Fibroblast of the aortic adventitia (primary cell): ENCODE data around the gene FBXL20. TPM values are rescaled to one million over a fixed set of nuclear protein-coding genes. Genes with fewer than 3 reads are reported as not detected.

Source experiments
- DNase-seq: peaks from one replicate; pipeline ENCODE4 v3.0.0-alpha.2; 2010; ENCODE audit warnings: low read depth
- H3K4me3 ChIP-seq: 2 replicates; pipeline ENCODE4 v1.5.1; 2011; ENCODE audit warnings: low read depth, mild to moderate bottlenecking, control low read depth, low read length, moderate library complexity
- CTCF ChIP-seq: IDR thresholded peaks from 2 replicates; pipeline ENCODE4 v1.5.1; 2011; ENCODE audit warnings: mild to moderate bottlenecking, low read length, control low read depth, inconsistent platforms; ENCODE audit not compliant: insufficient read depth
- total RNA-seq: library from RNA; depleted of rRNA; stranded (reverse); fragments of >200 nt; gene quantifications from 2 replicates; pipeline ENCODE4 v1.2.3, GENCODE V29; 2012; ENCODE audit warnings: low replicate concordance

FBXL20 gene
- total RNA-seq, 1 donor, result 19.4 TPM

- TF ChIP-seq CTCF, result no peak
- H3K4me3 ChIP-seq, result no peak overlapping the region
- no peak for DNase-seq
Observed at GRCh38 chr17:39416141-39416540, 14.7 kb upstream of the FBXL20 start.

GRCh38 chr17:39410279-39410678 lies 8.9 kb upstream of the FBXL20 start:
- no peak for DNase-seq
- H3K4me3 ChIP-seq, result no peak overlapping the region
- TF ChIP-seq CTCF, result no peak

GRCh38 chr17:39408360-39408759 lies 6.9 kb upstream of the FBXL20 start:
- peak; percentile 8 for DNase-seq
- H3K4me3 ChIP-seq, result no peak overlapping the region
- TF ChIP-seq CTCF, result no peak

GRCh38 chr17:39406951-39407350 lies 5.5 kb upstream of the FBXL20 start:
- H3K4me3 ChIP-seq, result no peak overlapping the region
- TF ChIP-seq CTCF, result no peak
- no peak for DNase-seq

DNA sequence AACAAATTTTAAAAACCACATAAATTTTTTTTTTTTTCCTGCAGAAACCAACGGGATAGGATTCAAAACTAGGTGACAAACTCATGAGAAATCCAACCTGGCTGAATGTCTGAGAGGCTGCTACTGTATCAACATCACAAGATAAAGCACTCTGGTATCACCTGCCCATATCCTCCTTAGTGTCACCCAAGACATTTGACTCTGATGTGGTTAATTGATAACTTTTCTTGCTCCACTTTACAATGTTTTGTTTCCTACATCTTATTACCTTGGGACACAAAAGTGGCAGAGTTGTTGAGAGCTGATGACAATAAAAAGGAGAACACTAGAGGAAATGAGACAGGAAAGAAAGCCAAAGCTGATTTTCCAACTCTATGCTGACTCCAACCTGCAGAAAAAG lies 4.0 kb upstream of the FBXL20 start:
- no peak for DNase-seq
- H3K4me3 ChIP-seq, result no peak overlapping the region

GRCh38 chr17:39404542-39405378 lies 3.3 kb upstream of the FBXL20 start:
- H3K4me3 ChIP-seq, result no peak overlapping the region
- peak; percentile 82 for DNase-seq

More for the DNA sequence above, 4.0 kb upstream of the FBXL20 start:
- TF ChIP-seq CTCF, result no peak

More at GRCh38 chr17:39404542-39405378, 3.3 kb upstream of the FBXL20 start:
- no peak for TF ChIP-seq CTCF
